GM12801 (cell line): ENCODE data around the gene PCDHGA10.
"Not testable (repeated sequence)": the region's sequence is repeated elsewhere in the genome, so short reads cannot be mapped to it uniquely, and the experiment has no call there.

Experiments used
- TF ChIP-seq, protein P1 (sequence below): IDR thresholded peaks from one replicate; pipeline ENCODE4 v1.5.1; 2011; ENCODE audit warnings: control low read depth; ENCODE audit not compliant: insufficient read length; ENCODE audit errors: extremely low read depth

The PCDHGA10 gene

DNA sequence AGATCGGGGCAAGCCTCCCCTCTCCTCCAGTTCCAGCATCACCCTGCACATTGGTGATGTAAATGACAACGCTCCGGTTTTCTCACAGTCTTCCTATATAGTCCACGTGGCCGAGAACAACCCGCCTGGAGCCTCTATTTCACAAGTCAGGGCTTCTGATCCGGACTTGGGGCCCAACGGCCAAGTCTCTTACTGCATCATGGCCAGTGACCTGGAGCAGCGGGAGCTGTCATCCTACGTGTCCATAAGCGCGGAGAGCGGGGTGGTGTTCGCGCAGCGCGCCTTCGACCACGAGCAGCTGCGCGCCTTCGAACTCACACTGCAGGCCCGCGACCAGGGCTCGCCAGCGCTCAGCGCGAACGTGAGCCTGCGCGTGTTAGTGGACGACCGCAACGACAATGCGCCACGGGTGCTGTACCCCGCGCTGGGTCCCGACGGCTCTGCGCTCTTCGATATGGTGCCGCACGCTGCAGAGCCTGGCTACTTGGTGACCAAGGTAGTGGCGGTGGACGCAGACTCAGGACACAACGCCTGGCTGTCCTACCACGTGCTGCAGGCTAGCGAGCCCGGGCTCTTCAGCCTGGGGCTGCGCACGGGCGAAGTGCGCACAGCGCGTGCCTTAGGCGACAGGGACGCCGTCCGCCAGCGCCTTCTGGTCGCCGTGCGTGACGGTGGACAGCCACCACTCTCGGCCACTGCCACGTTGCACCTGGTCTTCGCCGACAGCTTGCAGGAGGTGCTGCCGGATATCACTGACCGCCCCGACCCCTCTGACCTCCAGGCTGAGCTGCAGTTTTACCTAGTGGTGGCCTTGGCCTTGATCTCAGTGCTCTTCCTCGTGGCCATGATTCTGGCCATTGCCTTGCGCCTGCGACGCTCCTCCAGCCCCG lies 23.4 kb upstream of the PCDHGA10 start:
- TF ChIP-seq, protein P1, sequence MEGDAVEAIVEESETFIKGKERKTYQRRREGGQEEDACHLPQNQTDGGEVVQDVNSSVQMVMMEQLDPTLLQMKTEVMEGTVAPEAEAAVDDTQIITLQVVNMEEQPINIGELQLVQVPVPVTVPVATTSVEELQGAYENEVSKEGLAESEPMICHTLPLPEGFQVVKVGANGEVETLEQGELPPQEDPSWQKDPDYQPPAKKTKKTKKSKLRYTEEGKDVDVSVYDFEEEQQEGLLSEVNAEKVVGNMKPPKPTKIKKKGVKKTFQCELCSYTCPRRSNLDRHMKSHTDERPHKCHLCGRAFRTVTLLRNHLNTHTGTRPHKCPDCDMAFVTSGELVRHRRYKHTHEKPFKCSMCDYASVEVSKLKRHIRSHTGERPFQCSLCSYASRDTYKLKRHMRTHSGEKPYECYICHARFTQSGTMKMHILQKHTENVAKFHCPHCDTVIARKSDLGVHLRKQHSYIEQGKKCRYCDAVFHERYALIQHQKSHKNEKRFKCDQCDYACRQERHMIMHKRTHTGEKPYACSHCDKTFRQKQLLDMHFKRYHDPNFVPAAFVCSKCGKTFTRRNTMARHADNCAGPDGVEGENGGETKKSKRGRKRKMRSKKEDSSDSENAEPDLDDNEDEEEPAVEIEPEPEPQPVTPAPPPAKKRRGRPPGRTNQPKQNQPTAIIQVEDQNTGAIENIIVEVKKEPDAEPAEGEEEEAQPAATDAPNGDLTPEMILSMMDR = no peak

DNA sequence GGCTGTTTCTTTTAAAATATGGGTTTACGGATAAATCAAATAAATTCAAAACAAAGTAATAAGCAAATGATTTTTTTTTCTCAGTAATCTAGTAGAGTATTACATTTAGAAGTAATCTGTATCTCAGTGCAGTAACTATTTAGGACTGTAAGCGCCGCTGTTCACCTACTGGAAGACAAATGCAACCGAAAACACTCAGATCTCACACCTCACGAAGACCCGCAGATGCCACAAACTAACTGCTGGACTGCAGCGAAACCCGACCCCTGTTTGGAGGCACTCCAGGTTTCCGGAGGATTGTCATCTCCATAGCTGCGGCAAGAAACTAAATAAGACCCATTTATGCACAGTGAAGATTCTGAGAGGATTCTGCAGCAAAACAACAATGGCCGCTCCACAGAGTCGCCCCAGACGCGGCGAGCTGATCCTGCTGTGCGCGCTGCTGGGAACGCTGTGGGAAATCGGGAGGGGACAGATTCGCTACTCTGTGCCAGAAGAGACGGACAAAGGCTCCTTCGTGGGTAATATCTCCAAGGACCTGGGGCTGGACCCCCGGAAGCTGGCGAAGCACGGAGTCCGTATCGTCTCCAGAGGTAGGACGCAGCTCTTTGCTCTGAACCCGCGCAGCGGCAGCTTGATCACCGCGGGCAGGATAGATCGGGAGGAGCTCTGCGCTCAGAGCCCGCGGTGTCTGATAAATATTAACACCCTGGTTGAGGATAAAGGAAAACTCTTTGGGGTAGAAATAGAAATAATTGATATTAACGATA lies 20.2 kb upstream of the PCDHGA10 start, which contains the start of gene PCDHGA8:
Gene PCDHGA8, plus strand, starts transcription at position 205 of the 770 bp plus-strand sequence. Its CDS starts 181 bp downstream, at position 386.
- TF ChIP-seq, protein P1 = no peak

DNA sequence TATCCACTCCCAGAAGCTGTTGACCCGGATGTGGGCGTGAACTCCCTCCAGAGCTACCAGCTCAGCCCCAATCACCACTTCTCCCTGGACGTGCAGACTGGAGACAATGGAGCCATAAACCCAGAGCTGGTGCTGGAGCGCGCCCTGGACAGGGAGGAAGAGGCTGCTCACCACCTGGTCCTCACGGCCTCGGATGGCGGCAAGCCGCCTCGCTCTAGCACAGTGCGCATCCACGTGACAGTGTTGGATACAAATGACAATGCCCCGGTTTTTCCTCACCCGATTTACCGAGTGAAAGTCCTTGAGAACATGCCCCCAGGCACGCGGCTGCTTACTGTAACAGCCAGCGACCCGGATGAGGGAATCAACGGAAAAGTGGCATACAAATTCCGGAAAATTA lies 19.5 kb upstream of the PCDHGA10 start:
- TF ChIP-seq, protein P1 = no peak

DNA sequence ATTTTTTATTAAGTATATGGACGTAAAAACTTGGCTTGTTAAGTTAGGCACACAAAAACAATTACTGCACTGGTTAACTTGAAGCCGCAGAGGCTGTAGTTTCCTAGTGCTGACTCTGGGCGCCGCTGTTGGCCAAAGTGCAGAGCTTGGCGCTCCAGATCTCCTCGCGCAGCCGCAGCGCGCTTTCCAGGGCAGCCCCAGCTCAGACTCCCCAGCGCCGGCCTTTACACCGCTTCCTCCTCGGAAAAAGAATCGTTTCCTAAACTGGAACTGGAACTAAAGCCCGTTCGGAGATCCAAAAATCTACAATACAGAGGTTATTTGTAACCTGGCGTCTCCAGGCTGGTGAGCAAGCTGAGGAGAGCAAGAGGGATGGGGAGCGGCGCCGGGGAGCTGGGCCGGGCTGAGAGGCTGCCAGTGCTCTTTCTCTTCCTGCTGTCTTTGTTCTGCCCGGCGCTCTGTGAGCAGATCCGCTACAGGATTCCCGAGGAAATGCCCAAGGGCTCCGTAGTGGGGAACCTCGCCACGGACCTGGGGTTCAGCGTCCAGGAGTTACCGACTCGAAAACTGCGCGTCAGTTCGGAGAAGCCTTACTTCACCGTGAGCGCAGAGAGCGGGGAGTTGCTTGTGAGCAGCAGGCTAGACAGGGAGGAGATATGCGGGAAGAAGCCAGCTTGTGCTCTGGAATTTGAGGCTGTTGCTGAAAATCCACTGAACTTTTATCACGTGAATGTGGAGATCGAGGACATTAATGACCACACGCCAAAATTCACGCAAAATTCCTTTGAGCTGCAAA lies 14.8 kb upstream of the PCDHGA10 start, which contains the start of gene PCDHGB5:
Gene PCDHGB5, plus strand, starts transcription at position 192 of the 796 bp plus-strand sequence. Its CDS starts 181 bp downstream, at position 373.
- TF ChIP-seq, protein P1 = not testable (repeated sequence)

DNA sequence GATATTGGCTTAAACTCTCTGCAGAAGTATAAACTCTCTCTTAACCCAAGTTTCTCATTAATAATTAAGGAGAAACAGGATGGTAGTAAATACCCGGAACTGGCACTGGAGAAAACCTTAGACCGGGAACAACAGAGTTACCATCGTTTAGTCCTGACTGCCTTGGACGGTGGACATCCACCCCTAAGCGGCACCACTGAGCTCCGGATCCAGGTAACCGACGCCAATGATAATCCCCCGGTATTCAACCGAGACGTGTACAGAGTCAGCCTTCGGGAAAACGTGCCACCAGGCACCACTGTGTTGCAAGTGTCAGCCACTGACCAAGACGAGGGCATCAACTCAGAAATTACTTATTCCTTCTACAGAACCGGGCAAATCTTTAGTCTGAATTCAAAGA lies 14.2 kb upstream of the PCDHGA10 start:
- TF ChIP-seq, protein P1 = no peak

DNA sequence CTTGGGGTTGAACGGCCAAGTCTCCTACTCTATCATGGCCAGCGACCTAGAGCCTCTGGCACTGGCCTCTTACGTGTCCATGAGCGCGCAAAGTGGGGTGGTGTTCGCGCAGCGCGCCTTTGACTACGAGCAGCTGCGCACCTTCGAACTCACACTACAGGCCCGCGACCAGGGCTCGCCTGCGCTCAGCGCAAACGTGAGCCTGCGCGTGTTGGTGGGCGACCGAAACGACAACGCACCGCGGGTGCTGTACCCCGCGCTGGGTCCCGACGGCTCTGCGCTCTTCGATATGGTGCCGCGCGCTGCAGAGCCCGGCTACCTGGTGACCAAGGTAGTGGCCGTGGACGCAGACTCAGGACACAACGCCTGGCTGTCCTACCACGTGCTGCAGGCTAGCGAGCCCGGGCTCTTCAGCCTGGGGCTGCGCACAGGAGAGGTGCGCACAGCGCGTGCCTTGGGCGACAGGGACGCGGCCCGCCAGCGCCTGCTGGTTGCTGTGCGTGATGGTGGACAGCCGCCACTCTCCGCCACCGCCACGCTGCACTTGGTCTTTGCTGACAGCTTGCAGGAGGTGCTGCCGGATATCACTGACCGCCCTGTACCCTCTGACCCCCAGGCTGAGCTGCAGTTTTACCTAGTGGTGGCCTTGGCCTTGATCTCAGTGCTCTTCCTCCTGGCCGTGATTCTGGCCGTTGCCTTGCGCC lies 13.1 kb upstream of the PCDHGA10 start:
- TF ChIP-seq, protein P1 = no peak
